ENCODE data around the gene E2F1.

Gene E2F1

DNA sequence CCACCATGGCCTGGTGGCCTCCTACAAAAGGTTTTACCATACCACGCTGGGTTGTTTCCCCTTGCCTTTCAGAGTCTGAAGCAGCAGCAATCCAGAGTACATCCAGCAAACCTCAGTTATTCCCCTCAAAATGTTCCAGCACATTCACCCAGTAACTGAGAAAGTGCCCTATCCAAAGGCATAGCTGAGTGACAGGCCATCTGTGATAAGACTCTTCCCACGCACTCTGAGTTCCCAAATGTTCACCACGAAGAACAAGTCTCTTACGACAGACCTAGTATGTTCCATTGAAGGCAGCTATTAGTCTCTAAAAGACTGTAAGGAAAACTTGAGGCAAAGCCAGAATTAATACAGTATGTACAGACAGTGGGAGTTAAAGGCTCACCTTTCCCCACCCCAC lies 55.7 kb downstream of the E2F1 start:
- DNase-seq = no peak

- no peak for DNase-seq
These were observed 56.2 kb downstream of the E2F1 start for GRCh38 chr20:33629979-33630378.

GRCh38 chr20:33629533-33629932 lies 56.7 kb downstream of the E2F1 start:
- no peak for DNase-seq

DNA sequence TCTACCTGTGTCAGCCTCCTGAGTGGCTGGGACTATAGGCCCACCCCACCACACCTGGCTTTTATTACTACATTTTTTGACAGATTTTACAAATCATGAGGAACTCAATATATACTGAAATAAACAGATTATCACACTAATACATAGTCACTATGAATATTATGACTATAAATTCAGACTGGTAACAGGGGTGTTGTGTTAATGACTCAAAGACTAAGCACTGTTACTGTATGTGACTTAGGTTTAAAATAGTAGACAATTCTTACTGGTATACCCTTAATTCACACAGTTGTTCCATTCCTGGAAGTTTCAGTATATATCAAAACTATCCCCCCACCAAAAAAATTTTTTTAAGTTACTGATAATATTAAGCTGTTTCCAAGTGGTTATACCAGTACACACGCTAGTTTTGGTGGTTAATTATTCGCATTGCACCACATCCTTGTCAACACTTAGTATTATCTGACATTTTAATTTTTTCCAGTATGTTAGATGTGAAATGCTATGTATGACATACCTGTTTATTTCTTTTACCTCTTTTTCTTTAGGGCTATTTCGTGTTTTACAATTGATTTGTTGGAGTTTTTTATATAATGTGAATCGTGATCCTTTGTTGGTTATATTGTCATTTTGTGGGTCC lies 58.5 kb downstream of the E2F1 start:
- DNase-seq = no peak

GRCh38 chr20:33626190-33626589 lies 60.0 kb downstream of the E2F1 start:
- DNase-seq = no peak
